ENCODE results near the gene BCL7C. TPM values are rescaled to one million over a fixed set of nuclear protein-coding genes. Genes with fewer than 3 reads are reported as not detected.
A peak's percentile ranks its signal among the peaks of the same experiment; 100 is the strongest.

Gene BCL7C
- total RNA-seq, 2 experiments from 2014 or later: 17.8 to 19.1 TPM

DNA sequence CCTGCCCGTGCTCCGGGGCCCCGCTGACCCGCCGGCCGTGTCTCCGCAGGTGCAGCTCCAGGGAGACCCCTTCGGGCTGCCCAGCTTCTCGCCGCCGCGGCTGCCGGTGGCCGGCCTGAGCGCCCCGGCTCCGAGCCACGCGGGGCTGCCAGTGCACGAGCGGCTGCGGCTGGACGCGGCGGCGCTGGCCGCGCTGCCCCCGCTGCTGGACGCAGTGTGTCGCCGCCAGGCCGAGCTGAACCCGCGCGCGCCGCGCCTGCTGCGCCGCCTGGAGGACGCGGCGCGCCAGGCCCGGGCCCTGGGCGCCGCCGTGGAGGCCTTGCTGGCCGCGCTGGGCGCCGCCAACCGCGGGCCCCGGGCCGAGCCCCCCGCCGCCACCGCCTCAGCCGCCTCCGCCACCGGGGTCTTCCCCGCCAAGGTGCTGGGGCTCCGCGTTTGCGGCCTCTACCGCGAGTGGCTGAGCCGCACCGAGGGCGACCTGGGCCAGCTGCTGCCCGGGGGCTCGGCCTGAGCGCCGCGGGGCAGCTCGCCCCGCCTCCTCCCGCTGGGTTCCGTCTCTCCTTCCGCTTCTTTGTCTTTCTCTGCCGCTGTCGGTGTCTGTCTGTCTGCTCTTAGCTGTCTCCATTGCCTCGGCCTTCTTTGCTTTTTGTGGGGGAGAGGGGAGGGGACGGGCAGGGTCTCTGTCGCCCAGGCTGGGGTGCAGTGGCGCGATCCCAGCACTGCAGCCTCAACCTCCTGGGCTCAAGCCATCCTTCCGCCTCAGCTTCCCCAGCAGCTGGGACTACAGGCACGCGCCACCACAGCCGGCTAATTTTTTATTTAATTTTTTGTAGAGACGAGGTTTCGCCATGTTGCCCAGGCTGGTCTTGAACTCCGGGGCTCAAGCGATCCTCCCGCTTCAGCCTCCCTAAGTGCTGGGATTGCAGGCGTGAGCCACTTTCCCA lies 8.4 kb upstream of the BCL7C start:
- peak overlapping the region; percentile 97 for H3K4me3 Mint-ChIP-seq
- intact Hi-C loops (cut with DNase I, micrococcal nuclease): loop anchor here (1.0 to 5.0 kb wide), 4 partner anchors 18 to 58 kb away; no protein-coding TSS in a partner anchor
- ATAC-seq (ENCODE audit: poor library complexity) (peak; percentile 85), DNase-seq (peak in 12 of 14 experiments; percentile 25 to 83 (median 52))
- H3K4me3 ChIP-seq (ENCODE audit: low read length): peak overlapping the region; percentile 58
- POLR2A ChIA-PET: interaction anchor here (0.6 to 4.5 kb wide), 25 partner anchors 11 to 606 kb away, joined by 3 to 93 read pairs (median 5); partner anchors contain the start of genes ARMC5, BCL7C, FBRS and FUS
- peaks cover 3% of the 10 kb centered on the region for H3K9me3 Mint-ChIP-seq
- H3K9me3 ChIP-seq (ENCODE audit: control insufficient read depth in 1 of 2, insufficient read depth in 1 of 2, low read length in 2 of 2): peaks cover 0 to 8% of the 10 kb centered on the region in 2 experiments
- no peaks in the 10 kb centered on the region for H3K27me3 Mint-ChIP-seq
- no peaks in the 10 kb centered on the region for H3K36me3 Mint-ChIP-seq (ENCODE audit: low read depth)
- H3K36me3 ChIP-seq (ENCODE audit: insufficient read depth, low read length): no peaks in the 10 kb centered on the region
- TF ChIP-seq, protein P1, sequence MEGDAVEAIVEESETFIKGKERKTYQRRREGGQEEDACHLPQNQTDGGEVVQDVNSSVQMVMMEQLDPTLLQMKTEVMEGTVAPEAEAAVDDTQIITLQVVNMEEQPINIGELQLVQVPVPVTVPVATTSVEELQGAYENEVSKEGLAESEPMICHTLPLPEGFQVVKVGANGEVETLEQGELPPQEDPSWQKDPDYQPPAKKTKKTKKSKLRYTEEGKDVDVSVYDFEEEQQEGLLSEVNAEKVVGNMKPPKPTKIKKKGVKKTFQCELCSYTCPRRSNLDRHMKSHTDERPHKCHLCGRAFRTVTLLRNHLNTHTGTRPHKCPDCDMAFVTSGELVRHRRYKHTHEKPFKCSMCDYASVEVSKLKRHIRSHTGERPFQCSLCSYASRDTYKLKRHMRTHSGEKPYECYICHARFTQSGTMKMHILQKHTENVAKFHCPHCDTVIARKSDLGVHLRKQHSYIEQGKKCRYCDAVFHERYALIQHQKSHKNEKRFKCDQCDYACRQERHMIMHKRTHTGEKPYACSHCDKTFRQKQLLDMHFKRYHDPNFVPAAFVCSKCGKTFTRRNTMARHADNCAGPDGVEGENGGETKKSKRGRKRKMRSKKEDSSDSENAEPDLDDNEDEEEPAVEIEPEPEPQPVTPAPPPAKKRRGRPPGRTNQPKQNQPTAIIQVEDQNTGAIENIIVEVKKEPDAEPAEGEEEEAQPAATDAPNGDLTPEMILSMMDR (IDR thresholded peaks at IDR 0.05): no peak
- H3K4me1 ChIP-seq (ENCODE audit: insufficient read depth, low read length): peaks cover 44% of the 10 kb centered on the region
- CTCF ChIA-PET: interaction anchor here (0.6 to 3.4 kb wide), 18 partner anchors 9 to 240 kb away, joined by 3 to 75 read pairs (median 4); no protein-coding TSS in a partner anchor
- H3K4me1 Mint-ChIP-seq (ENCODE audit: low read depth): peaks cover 32% of the 10 kb centered on the region
- H3K27me3 ChIP-seq (ENCODE audit: control insufficient read depth in 1 of 2, insufficient read depth in 2 of 2, low read length in 2 of 2): no peaks in the 10 kb centered on the region
- peak overlapping the region; percentile 67 to 81 for H3K27ac ChIP-seq (ENCODE audit: low read depth in 1 of 2, low read length in 2 of 2)
- peak overlapping the region; percentile 87 for H3K27ac Mint-ChIP-seq

DNA sequence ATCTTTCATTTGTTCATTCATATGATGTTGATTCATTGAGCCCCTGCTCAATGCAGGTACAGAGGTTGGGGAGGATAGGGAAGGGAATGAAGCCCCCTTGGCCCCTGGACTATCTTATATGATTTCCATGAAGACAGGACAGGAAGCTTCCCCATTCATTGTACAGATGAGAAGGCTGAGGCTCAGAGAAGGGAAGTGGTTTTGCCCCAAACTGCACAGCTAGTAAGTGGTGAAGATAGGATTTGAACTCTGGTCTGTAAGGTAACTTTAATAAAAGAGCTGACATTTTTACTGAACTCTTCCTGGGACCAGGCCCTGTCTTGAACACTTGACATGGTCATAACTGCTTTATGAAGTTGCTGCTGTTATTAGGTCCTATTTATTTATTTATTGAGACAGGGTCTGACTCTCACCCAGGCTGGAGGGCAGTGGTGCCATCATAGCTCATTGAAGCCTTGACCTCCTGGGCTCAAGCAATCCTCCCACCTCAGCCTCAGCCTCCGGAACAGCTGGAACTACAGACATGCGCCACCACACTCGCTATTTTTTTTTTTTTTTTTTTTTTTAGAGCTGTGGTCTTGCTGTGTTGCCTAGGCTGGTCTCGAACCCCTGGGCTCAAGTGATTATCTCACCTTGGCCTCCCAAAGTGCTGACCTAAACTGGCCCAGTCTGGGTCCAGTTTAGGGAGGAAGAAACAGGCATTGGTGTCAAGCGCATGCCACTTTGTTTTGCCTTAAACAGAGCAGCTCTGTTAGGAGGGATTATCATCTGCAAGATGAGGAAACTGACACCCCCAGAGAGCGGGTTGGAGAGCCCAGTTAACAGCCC lies 7.5 kb upstream of the BCL7C start:
- Histone ChIP-seq H3K36me3 (ENCODE audit: insufficient read depth, low read length) (no peaks in the 10 kb centered on the region), H3K27me3 (ENCODE audit: control insufficient read depth in 1 of 2, insufficient read depth in 2 of 2, low read length in 2 of 2) (no peaks in the 10 kb centered on the region), H3K4me1 (ENCODE audit: insufficient read depth, low read length) (peaks cover 50% of the 10 kb centered on the region), H3K27ac (ENCODE audit: low read depth in 1 of 2, low read length in 2 of 2) (no peak overlapping the region), H3K4me3 (ENCODE audit: low read length) (peak overlapping the region; percentile 56), H3K9me3 (ENCODE audit: control insufficient read depth in 1 of 2, insufficient read depth in 1 of 2, low read length in 2 of 2) (peaks cover 0 to 8% of the 10 kb centered on the region in 2 experiments)
- TF ChIP-seq, protein P1 (IDR thresholded peaks at IDR 0.05): no peak
- Mint-ChIP-seq H3K36me3 (ENCODE audit: low read depth) (no peaks in the 10 kb centered on the region), H3K27ac (peak overlapping the region; percentile 78), H3K9me3 (peaks cover 3% of the 10 kb centered on the region), H3K4me3 (peak overlapping the region; percentile 83), H3K4me1 (ENCODE audit: low read depth) (peaks cover 39% of the 10 kb centered on the region), H3K27me3 (no peaks in the 10 kb centered on the region)
- ATAC-seq (ENCODE audit: poor library complexity) (no peak), DNase-seq (peak in 1 of 14 experiments; percentile 29)
- intact Hi-C loops (cut with DNase I, micrococcal nuclease): loop anchor here (1.0 to 5.0 kb wide), 4 partner anchors 19 to 57 kb away; no protein-coding TSS in a partner anchor
- ChIA-PET CTCF (interaction anchor here (0.6 to 3.4 kb wide), 14 partner anchors 8 to 152 kb away, joined by 3 to 75 read pairs (median 4); no protein-coding TSS in a partner anchor), POLR2A (interaction anchor here (0.6 to 4.5 kb wide), 24 partner anchors 10 to 730 kb away, joined by 3 to 93 read pairs (median 6); partner anchors contain the start of genes BCL7C, FBRS, FUS and KAT8)

DNA sequence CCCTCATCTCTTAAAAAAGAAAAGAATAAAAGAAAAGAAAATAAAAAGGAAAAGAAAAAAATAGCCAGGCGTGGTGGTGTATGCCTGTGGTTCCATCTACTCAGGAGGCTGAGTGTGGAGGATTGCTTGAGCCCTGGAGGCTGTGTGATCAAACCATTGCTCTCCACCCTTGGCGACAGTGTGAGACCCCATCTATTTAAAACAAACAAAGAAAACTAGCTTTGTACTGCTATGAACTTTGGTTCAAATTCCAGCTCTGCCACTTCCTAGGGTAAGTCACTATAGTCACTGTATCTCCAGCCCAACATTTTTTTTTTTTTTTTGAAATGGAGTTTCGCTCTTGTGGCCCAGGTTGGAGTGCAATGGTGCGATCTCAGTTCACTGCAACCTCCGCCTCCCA lies 6.7 kb upstream of the BCL7C start:
- Mint-ChIP-seq H3K9me3 (peaks cover 3% of the 10 kb centered on the region), H3K27me3 (no peaks in the 10 kb centered on the region), H3K4me3 (peak overlapping the region; percentile 83), H3K27ac (peak overlapping the region; percentile 78), H3K4me1 (ENCODE audit: low read depth) (peaks cover 46% of the 10 kb centered on the region), H3K36me3 (ENCODE audit: low read depth) (no peaks in the 10 kb centered on the region)
- DNase-seq (no peak), ATAC-seq (ENCODE audit: poor library complexity) (no peak)
- H3K4me1 ChIP-seq (ENCODE audit: insufficient read depth, low read length): peaks cover 58% of the 10 kb centered on the region
- CTCF ChIA-PET: interaction anchor here (3.4 kb wide), 1 partner anchor 57 kb away, joined by 75 read pairs; no protein-coding TSS in a partner anchor
- intact Hi-C loops (cut with DNase I, micrococcal nuclease): loop anchor here in 1 of 2 experiments (5.0 kb wide), 1 partner anchor 53 kb away; no protein-coding TSS in a partner anchor
- peaks cover 0 to 8% of the 10 kb centered on the region in 2 experiments for H3K9me3 ChIP-seq (ENCODE audit: control insufficient read depth in 1 of 2, insufficient read depth in 1 of 2, low read length in 2 of 2)
- no peaks in the 10 kb centered on the region for H3K27me3 ChIP-seq (ENCODE audit: control insufficient read depth in 1 of 2, insufficient read depth in 2 of 2, low read length in 2 of 2)
- H3K4me3 ChIP-seq (ENCODE audit: low read length): no peak overlapping the region
- H3K27ac ChIP-seq (ENCODE audit: low read depth in 1 of 2, low read length in 2 of 2): no peak overlapping the region
- H3K36me3 ChIP-seq (ENCODE audit: insufficient read depth, low read length): no peaks in the 10 kb centered on the region
- POLR2A ChIA-PET: interaction anchor here (0.6 to 4.5 kb wide), 8 partner anchors 9 to 729 kb away, joined by 3 to 93 read pairs (median 16); partner anchors contain the start of genes BCL7C, FBRS, SRCAP and ZNF646
- TF ChIP-seq, protein P1 (IDR thresholded peaks at IDR 0.05): no peak
